GM18499 (cell line): Measurements from ENCODE around the gene ENAM.
"Not testable (repeated sequence)": the region's sequence is repeated elsewhere in the genome, so short reads cannot be mapped to it uniquely, and the experiment has no call there.

ENCODE experiments used
- ATAC-seq: cut with Tn5 transposase; IDR thresholded peaks from one replicate; pipeline ENCODE4 v1.9.1; 2021; ENCODE audit warnings: moderate number of reproducible peaks; ENCODE audit not compliant: insufficient read depth, unreplicated experiment

Gene ENAM

DNA sequence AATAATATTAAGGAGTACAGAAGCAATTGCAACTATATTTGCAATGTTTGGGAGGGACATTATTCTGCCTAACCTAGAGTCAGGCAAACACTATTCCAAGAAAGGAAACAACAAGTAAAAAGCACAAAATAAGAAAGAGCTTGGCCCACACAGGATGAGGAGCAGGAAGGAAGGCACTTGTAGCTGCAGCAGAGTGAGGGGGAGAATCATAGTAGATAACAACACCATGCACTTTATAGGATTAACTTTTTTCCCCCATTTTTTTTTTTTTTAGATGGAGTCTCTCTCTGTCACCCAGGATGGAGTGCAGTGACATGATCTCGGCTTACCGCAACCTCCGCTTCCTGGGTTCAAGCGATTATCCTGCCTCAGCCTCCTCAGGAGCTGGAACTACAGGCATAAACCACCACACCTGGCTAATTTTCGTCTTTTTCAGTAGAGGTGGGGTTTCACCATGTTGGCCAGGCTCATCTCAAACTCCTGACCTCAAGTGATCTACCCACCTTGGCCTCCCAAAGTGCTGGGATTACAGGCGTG is 48.1 kb downstream of the ENAM start:
- ATAC-seq, result no peak

DNA sequence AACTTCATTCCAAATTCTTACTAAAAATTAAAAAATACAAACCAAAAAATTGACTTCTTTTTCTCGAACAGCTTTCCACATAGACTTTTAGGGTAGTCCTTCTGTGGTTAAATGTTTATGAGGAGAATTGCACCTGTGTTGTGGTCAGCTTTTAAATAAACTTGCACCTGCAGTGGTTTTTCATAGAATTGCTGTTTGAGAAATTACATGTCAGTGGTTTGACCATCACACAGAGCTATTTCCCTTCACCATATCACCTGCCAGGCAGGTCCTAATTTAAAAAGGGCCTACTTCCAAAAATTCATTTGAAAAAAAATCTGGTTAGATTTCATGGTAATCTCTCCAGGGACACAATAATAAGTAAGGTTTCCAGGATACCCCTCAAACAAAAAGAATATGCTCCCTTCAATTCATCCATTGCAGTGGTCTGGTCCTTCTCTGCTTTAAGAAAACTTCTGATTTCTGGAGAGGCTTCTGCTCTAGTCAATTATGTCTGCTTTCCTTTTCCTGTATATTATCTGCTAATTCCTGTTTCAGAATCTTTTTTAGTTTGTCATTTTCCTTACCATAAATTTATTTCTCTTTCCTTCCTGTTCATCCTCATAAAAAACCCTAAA is 49.9 kb downstream of the ENAM start:
- ATAC-seq, result peak; percentile 65

GRCh38 chr4:70680934-70681333 is 52.4 kb downstream of the ENAM start:
- ATAC-seq, result no peak

DNA sequence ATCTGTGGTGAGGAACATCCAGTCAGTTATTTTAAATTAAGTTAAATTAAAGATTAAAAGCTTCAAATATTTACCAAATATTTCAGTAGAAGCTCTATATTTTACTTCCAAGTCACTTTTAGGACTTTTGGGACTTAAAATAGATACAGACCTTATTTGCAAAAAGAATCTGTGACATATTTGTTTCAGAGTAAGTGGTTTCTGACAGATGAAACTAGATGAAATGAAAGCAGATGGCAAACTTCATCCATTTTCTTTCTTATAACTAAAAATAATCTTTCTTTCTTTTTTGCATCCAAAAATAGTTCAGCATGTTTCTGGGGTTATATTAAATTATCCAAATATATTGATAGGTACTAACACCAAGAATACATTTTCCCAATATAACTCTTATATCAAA is 53.2 kb downstream of the ENAM start:
- ATAC-seq, result peak; percentile 33

GRCh38 chr4:70682142-70682541 is 53.6 kb downstream of the ENAM start:
- ATAC-seq, result not testable (repeated sequence)

- no peak for ATAC-seq
Observed at GRCh38 chr4:70687392-70687791, 58.8 kb downstream of the ENAM start.

GRCh38 chr4:70687821-70688794 is 59.6 kb downstream of the ENAM start, which contains the start of gene UTP3:
TSS of gene UTP3 (plus strand) at chr4:70688532. CDS start at chr4:70688678, 146 bp downstream.
- peak; percentile 86 for ATAC-seq

GRCh38 chr4:70688795-70689231 is 60.3 kb downstream of the ENAM start:
- ATAC-seq, result no peak

DNA sequence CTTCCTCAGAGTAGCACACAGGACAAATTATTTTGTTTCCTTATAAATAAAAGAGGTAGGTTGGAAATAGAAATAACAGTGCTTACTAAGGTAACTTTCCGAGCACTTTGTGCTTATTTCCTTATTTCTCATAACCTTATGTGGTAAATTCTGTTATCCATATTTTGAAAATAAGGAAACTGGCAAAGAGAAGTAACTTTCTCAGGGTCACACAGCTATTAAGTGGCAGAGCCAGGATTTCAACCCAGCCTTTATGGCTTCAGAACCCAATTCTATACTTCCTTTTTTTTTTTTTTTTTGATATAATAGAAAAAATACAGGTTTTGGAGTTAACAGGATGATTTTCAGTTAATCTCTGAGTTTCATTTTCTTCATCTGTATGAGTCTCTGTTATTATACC is 63.1 kb downstream of the ENAM start:
- ATAC-seq, result no peak

- ATAC-seq, result not testable (repeated sequence)
Observed at GRCh38 chr4:70694633-70695032, 66.1 kb downstream of the ENAM start.
